HepG2 (cell line): ENCODE measurements around the gene RABL2A. TPM values are rescaled to one million over a fixed set of nuclear protein-coding genes. Genes with fewer than 3 reads are reported as not detected.
"Not testable (repeated sequence)": the region's sequence is repeated elsewhere in the genome, so short reads cannot be mapped to it uniquely, and the experiment has no call there.

ENCODE experiments used
- ARID4A ChIP-seq: sonication (generic); formaldehyde crosslinking; IDR thresholded peaks from 2 replicates; pipeline ENCODE4 v1.5.0; 2020; ENCODE audit warnings: mild to moderate bottlenecking, missing genetic modification reagents, borderline replicate concordance
- HDAC6 ChIP-seq: fragments of 200-600 bp; sonication (generic); IDR thresholded peaks from 2 replicates; pipeline ENCODE4 v1.7.0; 2017; ENCODE audit warnings: mild to moderate bottlenecking, antibody characterized with exemption, low read length, low read depth
- HNRNPLL ChIP-seq: fragments of 200-400 bp; formaldehyde crosslinking; IDR thresholded peaks from 2 replicates; pipeline ENCODE4 v1.6.1; 2017; ENCODE audit warnings: mild to moderate bottlenecking, low read depth, low read length; ENCODE audit not compliant: poor library complexity, severe bottlenecking
- HOMEZ ChIP-seq: IDR thresholded peaks from 2 replicates; pipeline ENCODE4 v1.6.1; 2016; ENCODE audit warnings: low read depth
- IRF2 ChIP-seq: IDR thresholded peaks from 2 replicates; pipeline ENCODE4 v1.6.1; 2018; ENCODE audit warnings: missing genetic modification reagents, missing compliant biosample characterization
- MYC ChIP-seq: sonication (generic); formaldehyde crosslinking; IDR thresholded peaks from 2 replicates; pipeline ENCODE4 v1.9.0; 2021; ENCODE audit warnings: missing genetic modification reagents, borderline replicate concordance
- NONO ChIP-seq, 2 experiments: fragments of 450-650 bp in 1 of 2; sonication (generic) in 1 of 2; formaldehyde crosslinking in 1 of 2; IDR thresholded peaks in 1 of 2; conservative IDR thresholded peaks in 1 of 2; 2 replicates each; pipeline versions ENCODE4 v1.6.1 to v1.8.0; 2017 to 2022; ENCODE audit warnings: mild to moderate bottlenecking in 1 of 2, missing genetic modification reagents in 1 of 2, moderate library complexity in 1 of 2
- SAP130 ChIP-seq: IDR thresholded peaks from 2 replicates; pipeline ENCODE4 v1.6.1; 2016; ENCODE audit warnings: low read depth
- TFDP2 ChIP-seq: sonication (generic); formaldehyde crosslinking; IDR thresholded peaks from 2 replicates; pipeline ENCODE4 v1.4.0; 2020; ENCODE audit warnings: missing genetic modification reagents
- THAP11 ChIP-seq: IDR thresholded peaks from 2 replicates; pipeline ENCODE4 v1.6.1; 2016; ENCODE audit warnings: missing biosample characterization, missing genetic modification reagents
- ZFP91 ChIP-seq: sonication (generic); formaldehyde crosslinking; IDR thresholded peaks from 2 replicates; pipeline ENCODE4 v1.9.0; 2022; ENCODE audit warnings: missing genetic modification reagents, mild to moderate bottlenecking, borderline replicate concordance
- ZFY ChIP-seq: sonication (generic); formaldehyde crosslinking; IDR thresholded peaks from 2 replicates; pipeline ENCODE4 v1.4.0; 2020; ENCODE audit warnings: missing genetic modification reagents
- ZNF335 ChIP-seq: sonication (generic); formaldehyde crosslinking; IDR thresholded peaks from 2 replicates; pipeline ENCODE4 v1.4.0; 2020; ENCODE audit warnings: missing genetic modification reagents
- ZNF687 ChIP-seq: sonication (generic); formaldehyde crosslinking; IDR thresholded peaks from 2 replicates; pipeline ENCODE4 v1.5.1; 2020; ENCODE audit warnings: mild to moderate bottlenecking, missing genetic modification reagents, moderate library complexity
- polyA plus RNA-seq, 8 experiments: library from polyadenylated mRNA; depleted of rRNA in 3 of 8; stranded (reverse) in 7 of 8; unstranded in 1 of 8; fragments of >200 nt; fragmentation: Illumina TruSeq in 4 of 8; extraction: Trizol in 4 of 8; gene quantifications; 2 replicates each; pipeline versions ENCODE4 v1.2.1 to v1.2.3, GENCODE V29; 2011 to 2016; ENCODE audit warnings: low read depth in 4 of 8, missing spikeins in 1 of 8, mixed read lengths in 1 of 8; ENCODE audit not compliant: insufficient read depth in 1 of 8
- total RNA-seq, 5 experiments: library from RNA; depleted of rRNA; stranded (reverse); fragments of >200 nt; fragmentation: Illumina TruSeq; extraction: Trizol; gene quantifications; 2 replicates each; pipeline ENCODE4 v1.2.3, GENCODE V29; 2016; ENCODE audit warnings: low read depth in 1 of 5

Gene RABL2A
- total and polyA plus RNA-seq, 2 of the 13 experiments (the other 11 are each of a cell fraction or from before 2014, with no cell fraction given), result 9.6 to 13.4 TPM

GRCh38 chr2:113626616-113627330 is at the start of gene RABL2A (continued):
- TF ChIP-seq NONO (IDR thresholded peaks at IDR 0.05), result not testable (repeated sequence)
- 0 out of 2 replicates have a peak, but pooled peaks have one; percentile 38 for TF ChIP-seq NONO (CRISPR knock-in tag; conservative IDR thresholded peaks at IDR 0.05)
- TF ChIP-seq SAP130 (CRISPR knock-in tag), result peak; percentile 97
- peak; percentile 60; the same call in 1 of the 2 replicates for TF ChIP-seq ZFY
- TF ChIP-seq ARID4A (CRISPR knock-in tag), result peak; percentile 90
- 0 out of 2 replicates have a peak, but pooled peaks have one; percentile 12 for TF ChIP-seq HOMEZ (CRISPR knock-in tag)
- peak; percentile 51 for TF ChIP-seq TFDP2 (CRISPR knock-in tag)
- peak; percentile 60; the same call in 1 of the 2 replicates for TF ChIP-seq MYC (CRISPR knock-in tag)
- TF ChIP-seq HDAC6, result peak; percentile 54; the same call in 1 of the 2 replicates
- peak; percentile 59 for TF ChIP-seq IRF2 (CRISPR knock-in tag)
- TF ChIP-seq ZFP91 (CRISPR knock-in tag), result peak; percentile 40; the same call in 1 of the 2 replicates
- TF ChIP-seq ZNF687 (CRISPR knock-in tag), result peak; percentile 66
- TF ChIP-seq HNRNPLL, result peak; percentile 87
- TF ChIP-seq ZNF335 (CRISPR knock-in tag), result peak; percentile 99
- TF ChIP-seq THAP11, result peak; percentile 87
